Upper lobe of left lung (tissue), 4 donors: ENCODE measurements around the gene TUBB.

Experiments used
- EP300 ChIP-seq, 4 donors: sonication (generic); formaldehyde crosslinking; IDR thresholded peaks; one replicate each; pipeline ENCODE4 v1.5.1; 2017; ENCODE audit warnings: antibody characterized with exemption in 4 of 4, control low read depth in 2 of 4
- POLR2A ChIP-seq, 4 donors: fragments of 450-650 bp; IDR thresholded peaks; one replicate each; pipeline ENCODE4 v1.5.1; 2016 to 2017; ENCODE audit warnings: antibody characterized with exemption in 4 of 4, mild to moderate bottlenecking in 2 of 4
- POLR2AphosphoS5 ChIP-seq, 2 donors: sonication (generic); formaldehyde crosslinking; IDR thresholded peaks; one replicate each; pipeline ENCODE4 v1.5.1; 2017; ENCODE audit warnings: antibody characterized with exemption in 2 of 2
- TF ChIP-seq, protein P1 (sequence below), 6 experiments: fragments of 450-650 bp in 4 of 6; fragments of 200-600 bp in 2 of 6; sonication (generic) in 2 of 6; IDR thresholded peaks; one replicate each; pipeline ENCODE4 v1.5.1; 2016 to 2019; ENCODE audit warnings: antibody characterized with exemption in 6 of 6

DNA sequence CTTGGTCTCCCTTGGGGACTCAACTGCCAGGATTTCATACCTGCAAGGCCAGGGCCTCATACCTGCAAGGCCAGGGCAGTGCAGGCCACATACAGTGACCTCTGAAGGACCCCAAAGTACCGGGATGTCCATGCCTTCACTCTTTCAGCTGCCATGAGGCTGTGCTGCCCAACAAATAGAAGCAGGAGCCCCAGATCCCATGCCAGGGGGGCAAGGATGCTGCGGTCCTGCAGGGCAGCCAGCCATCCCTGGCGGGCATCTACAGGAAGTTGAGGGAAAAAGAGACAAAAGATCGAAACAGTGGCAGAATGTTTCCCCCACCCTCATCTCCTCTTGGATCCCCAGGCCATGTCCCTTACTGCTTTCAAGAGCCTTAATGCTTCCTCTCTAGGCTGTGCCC is 30.2 kb upstream of the TUBB start:
- TF ChIP-seq POLR2AphosphoS5 (IDR thresholded peaks at IDR 0.05) (no peak), POLR2A (IDR thresholded peaks at IDR 0.05) (no peak), EP300 (IDR thresholded peaks at IDR 0.05) (no peak)
- TF ChIP-seq, protein P1, sequence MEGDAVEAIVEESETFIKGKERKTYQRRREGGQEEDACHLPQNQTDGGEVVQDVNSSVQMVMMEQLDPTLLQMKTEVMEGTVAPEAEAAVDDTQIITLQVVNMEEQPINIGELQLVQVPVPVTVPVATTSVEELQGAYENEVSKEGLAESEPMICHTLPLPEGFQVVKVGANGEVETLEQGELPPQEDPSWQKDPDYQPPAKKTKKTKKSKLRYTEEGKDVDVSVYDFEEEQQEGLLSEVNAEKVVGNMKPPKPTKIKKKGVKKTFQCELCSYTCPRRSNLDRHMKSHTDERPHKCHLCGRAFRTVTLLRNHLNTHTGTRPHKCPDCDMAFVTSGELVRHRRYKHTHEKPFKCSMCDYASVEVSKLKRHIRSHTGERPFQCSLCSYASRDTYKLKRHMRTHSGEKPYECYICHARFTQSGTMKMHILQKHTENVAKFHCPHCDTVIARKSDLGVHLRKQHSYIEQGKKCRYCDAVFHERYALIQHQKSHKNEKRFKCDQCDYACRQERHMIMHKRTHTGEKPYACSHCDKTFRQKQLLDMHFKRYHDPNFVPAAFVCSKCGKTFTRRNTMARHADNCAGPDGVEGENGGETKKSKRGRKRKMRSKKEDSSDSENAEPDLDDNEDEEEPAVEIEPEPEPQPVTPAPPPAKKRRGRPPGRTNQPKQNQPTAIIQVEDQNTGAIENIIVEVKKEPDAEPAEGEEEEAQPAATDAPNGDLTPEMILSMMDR (IDR thresholded peaks at IDR 0.05) = no peak
